Left lung (tissue), 10 donors: Measurements from ENCODE around the gene PLCB3. TPM values are rescaled to one million over a fixed set of nuclear protein-coding genes. Genes with fewer than 3 reads are reported as not detected.
A peak's percentile ranks its signal among the peaks of the same experiment; 100 is the strongest.

Experiments
- ATAC-seq: fragments of 200-7000 bp; cut with Tn5 transposase; one replicate; pipeline ENCODE4 v1.9.1; 2020; ENCODE audit warnings: moderate library complexity
- DNase-seq, 4 donors: peaks; one replicate each; pipeline ENCODE4 v3.0.0-alpha.2; 2013 to 2020
- H3K27ac ChIP-seq, 2 donors: fragments of 200-600 bp; sonication (generic) in 1 of 2; one replicate each; pipeline versions ENCODE4 v1.5.0 to v1.8.0; 2020 to 2021
- H3K27me3 ChIP-seq, 2 donors: fragments of 200-600 bp; sonication (generic) in 1 of 2; one replicate each; pipeline versions ENCODE4 v1.5.0 to v1.8.0; 2020 to 2021
- H3K36me3 ChIP-seq, 2 donors: fragments of 200-600 bp; sonication (generic) in 1 of 2; one replicate each; pipeline versions ENCODE4 v1.5.0 to v1.8.0; 2020 to 2021
- H3K4me1 ChIP-seq, 2 donors: fragments of 200-600 bp; one replicate each; pipeline ENCODE4 v1.8.0; 2021
- H3K4me3 ChIP-seq, 2 donors: fragments of 200-600 bp; sonication (generic) in 1 of 2; one replicate each; pipeline versions ENCODE4 v1.5.0 to v1.8.0; 2020 to 2021; ENCODE audit warnings: mild to moderate bottlenecking in 1 of 2
- H3K9me3 ChIP-seq, 2 donors: fragments of 200-600 bp; sonication (generic) in 1 of 2; one replicate each; pipeline versions ENCODE4 v1.5.0 to v1.8.0; 2020 to 2021
- intact Hi-C, 2 donors: fragments of 100-400 bp; cut with DNase I; formaldehyde crosslinking; loops; one replicate each; pipeline versions ENCODE4 v1.11.2 to v1.14.2; 2022
- polyA plus RNA-seq, 6 donors: library from polyadenylated mRNA; unstranded; fragments of 120-200 nt; gene quantifications; one replicate each; pipeline ENCODE4 v1.2.1, GENCODE V29; 2013; ENCODE audit not compliant: insufficient read length in 6 of 6
- total RNA-seq, 2 donors: library from RNA; stranded (reverse); fragmentation: NEBNext Ultra II Directional; extraction: Animal tissue kit (Norgen Biotek cat#: 25700); gene quantifications; one replicate each; pipeline ENCODE4 v1.2.1, GENCODE V29; 2021
- TF ChIP-seq, protein P1 (sequence below), 2 donors: fragments of 200-600 bp; sonication (generic) in 1 of 2; IDR thresholded peaks; one replicate each; pipeline versions ENCODE4 v1.5.0 to v1.8.0; 2021; ENCODE audit warnings: antibody characterized with exemption in 2 of 2
- donor health status: DM: no; HTN: yes; CAD: no.
- donor health status: DM: no; HTN: no; CAD: no.

The PLCB3 gene
- total and polyA plus RNA-seq, 8 donors = 18.9 to 42.7 (median 21.9) TPM

DNA sequence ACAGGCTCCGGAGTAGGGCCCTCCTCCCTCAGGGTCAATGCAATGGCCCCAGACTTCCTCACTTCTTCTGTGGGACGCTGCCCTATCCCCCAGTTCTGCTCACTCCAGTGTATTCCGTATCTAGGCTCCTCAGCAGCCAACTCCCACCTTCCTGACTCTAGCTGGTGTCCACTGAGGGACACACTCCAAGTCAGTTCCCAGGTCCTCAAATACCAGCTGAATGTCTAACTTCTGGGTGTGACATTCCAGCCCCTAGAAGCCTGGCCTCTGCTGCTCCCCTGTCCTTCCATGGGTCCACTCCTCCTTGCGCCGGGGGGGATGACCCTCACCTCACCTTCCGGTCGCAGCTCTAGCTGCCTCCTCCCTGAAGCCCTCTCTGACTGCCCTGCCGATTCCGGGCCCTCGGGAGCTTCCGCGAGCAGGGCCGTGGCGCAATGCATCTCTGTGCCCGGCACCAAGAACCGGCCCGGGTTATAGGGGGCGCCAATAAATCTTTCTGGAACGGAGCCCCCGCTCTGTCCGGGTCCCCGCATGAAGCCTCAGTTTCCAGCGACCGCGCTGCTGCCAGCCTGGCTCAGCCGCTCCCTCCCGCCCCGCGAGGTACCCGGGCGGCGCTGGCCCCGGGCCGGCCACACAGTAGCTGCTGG, 17.7 kb downstream of the PLCB3 start:
- Histone ChIP-seq H3K27ac (peak overlapping the region; percentile 97 to 100), H3K36me3 (peaks cover 0 to 34% of the 10 kb centered on the region in 2 donors), H3K4me1 (peaks cover 13 to 44% of the 10 kb centered on the region in 2 donors), H3K27me3 (no peaks in the 10 kb centered on the region), H3K9me3 (no peaks in the 10 kb centered on the region), H3K4me3 (peak overlapping the region; percentile 71 to 81)
- ATAC-seq (peak; percentile 14), DNase-seq (peak in 3 of 4 donors; percentile 30 to 90 (median 79))
- intact Hi-C loops = no loop called here
- TF ChIP-seq, protein P1, sequence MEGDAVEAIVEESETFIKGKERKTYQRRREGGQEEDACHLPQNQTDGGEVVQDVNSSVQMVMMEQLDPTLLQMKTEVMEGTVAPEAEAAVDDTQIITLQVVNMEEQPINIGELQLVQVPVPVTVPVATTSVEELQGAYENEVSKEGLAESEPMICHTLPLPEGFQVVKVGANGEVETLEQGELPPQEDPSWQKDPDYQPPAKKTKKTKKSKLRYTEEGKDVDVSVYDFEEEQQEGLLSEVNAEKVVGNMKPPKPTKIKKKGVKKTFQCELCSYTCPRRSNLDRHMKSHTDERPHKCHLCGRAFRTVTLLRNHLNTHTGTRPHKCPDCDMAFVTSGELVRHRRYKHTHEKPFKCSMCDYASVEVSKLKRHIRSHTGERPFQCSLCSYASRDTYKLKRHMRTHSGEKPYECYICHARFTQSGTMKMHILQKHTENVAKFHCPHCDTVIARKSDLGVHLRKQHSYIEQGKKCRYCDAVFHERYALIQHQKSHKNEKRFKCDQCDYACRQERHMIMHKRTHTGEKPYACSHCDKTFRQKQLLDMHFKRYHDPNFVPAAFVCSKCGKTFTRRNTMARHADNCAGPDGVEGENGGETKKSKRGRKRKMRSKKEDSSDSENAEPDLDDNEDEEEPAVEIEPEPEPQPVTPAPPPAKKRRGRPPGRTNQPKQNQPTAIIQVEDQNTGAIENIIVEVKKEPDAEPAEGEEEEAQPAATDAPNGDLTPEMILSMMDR (IDR thresholded peaks at IDR 0.05) = no peak

- ATAC-seq (peak; percentile 84), DNase-seq (peak; percentile 98 to 100 (median 98))
- Histone ChIP-seq H3K27ac (peak overlapping the region; percentile 97 to 100), H3K36me3 (peaks cover 0 to 27% of the 10 kb centered on the region in 2 donors), H3K4me1 (peaks cover 13 to 44% of the 10 kb centered on the region in 2 donors), H3K4me3 (peak overlapping the region; percentile 71 to 81), H3K9me3 (no peaks in the 10 kb centered on the region), H3K27me3 (no peaks in the 10 kb centered on the region)
- intact Hi-C loops = no loop called here
- TF ChIP-seq, protein P1 (IDR thresholded peaks at IDR 0.05) = no peak
Measured at GRCh38 chr11:64269540-64270220, 18.4 kb downstream of the PLCB3 start.

DNA sequence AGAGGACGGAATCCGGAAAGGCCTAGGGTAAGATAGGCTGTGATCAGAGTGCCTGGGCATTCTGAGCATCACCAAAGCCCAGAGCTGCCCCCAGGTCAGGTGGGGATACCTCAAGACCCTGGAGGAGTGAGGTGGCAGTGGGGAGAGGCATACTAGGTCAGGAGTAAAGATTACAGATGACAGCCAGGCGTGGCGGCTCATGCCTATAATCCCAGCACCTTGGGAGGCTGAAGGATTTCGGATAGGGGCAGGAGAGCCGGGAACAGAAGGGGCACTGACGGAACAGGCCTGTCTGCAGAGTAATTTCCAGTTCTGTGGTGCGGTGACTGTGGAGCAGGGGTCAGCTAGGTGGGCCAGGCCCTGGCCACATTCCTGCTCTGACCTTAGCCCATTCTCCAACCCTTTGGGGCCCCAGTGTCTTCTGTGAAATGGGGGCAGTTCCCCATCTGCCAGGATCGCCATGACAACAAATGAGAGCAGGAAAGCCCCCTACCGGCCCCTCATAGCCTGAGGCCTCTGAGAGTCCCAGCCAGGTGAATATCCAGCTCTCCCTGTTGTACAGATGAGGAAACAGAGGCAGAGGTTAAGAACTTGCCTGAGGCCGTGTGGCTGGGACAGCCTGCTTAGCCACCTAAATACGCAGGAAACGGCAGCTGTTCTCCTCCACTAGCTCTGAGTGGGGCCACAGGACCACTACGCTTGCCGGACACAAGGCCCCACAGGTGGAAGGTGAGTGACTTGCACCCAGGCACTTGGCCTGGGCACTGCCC, 23.9 kb downstream of the PLCB3 start:
- ATAC-seq (no peak), DNase-seq (no peak)
- Histone ChIP-seq H3K27ac (no peak overlapping the region), H3K27me3 (no peaks in the 10 kb centered on the region), H3K36me3 (peaks cover 0 to 42% of the 10 kb centered on the region in 2 donors), H3K9me3 (no peaks in the 10 kb centered on the region), H3K4me1 (peaks cover 5 to 19% of the 10 kb centered on the region in 2 donors), H3K4me3 (no peak overlapping the region)
- TF ChIP-seq, protein P1 (IDR thresholded peaks at IDR 0.05) = no peak
- intact Hi-C loops = no loop called here

DNA sequence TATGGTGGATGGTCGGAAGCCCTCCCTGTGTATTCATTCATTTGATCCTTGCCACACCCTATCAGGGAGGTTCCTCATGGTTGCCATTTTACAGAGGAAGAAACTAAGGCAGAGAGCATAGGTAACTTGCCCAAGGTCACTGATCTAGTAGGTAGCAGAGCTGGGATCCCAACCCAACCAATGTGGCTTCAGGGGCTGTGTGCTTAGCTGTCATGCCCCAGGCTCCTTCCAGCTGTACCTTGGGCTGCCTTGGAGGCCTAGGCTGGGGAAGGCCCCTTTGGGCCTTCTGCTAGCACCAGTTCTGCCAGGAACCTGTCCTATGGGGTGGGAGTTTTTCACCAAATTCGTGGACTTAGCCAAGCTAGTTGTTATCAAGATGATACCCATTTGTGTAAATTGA, 24.5 kb downstream of the PLCB3 start:
- ATAC-seq (no peak), DNase-seq (no peak)
- Histone ChIP-seq H3K4me3 (no peak overlapping the region), H3K36me3 (peaks cover 0 to 42% of the 10 kb centered on the region in 2 donors), H3K4me1 (peaks cover 5 to 19% of the 10 kb centered on the region in 2 donors), H3K27me3 (no peaks in the 10 kb centered on the region), H3K27ac (no peak overlapping the region), H3K9me3 (no peaks in the 10 kb centered on the region)
- intact Hi-C loops = no loop called here
- TF ChIP-seq, protein P1 (IDR thresholded peaks at IDR 0.05) = no peak
